LHCN-M2 (cell line): Measurements from ENCODE around the gene ARHGEF4. TPM values are rescaled to one million over a fixed set of nuclear protein-coding genes. Genes with fewer than 3 reads are reported as not detected.
"Not testable (repeated sequence)": the region's sequence is repeated elsewhere in the genome, so short reads cannot be mapped to it uniquely, and the experiment has no call there.

Experiments used
- DNase-seq: peaks from one replicate; pipeline ENCODE4 v3.0.0-alpha.2; 2012; ENCODE audit warnings: low read depth
- total RNA-seq: library from RNA; depleted of rRNA; stranded (reverse); fragments of >200 nt; gene quantifications from 2 replicates; pipeline ENCODE4 v1.2.3, GENCODE V29; 2014

The ARHGEF4 gene
- total RNA-seq, 1 experiment from 2014 or later: 0.23 TPM

- DNase-seq: no peak
Observed at GRCh38 chr2:131050896-131051295, 214.2 kb downstream of the ARHGEF4 start.

- no peak for DNase-seq
Observed at GRCh38 chr2:131052741-131053263, 216.1 kb downstream of the ARHGEF4 start.

GRCh38 chr2:131054488-131054887 is 217.8 kb downstream of the ARHGEF4 start:
- no peak for DNase-seq

GRCh38 chr2:131055169-131056065 is 218.7 kb downstream of the ARHGEF4 start:
- peak; percentile 43 for DNase-seq

- DNase-seq: no peak
Observed at GRCh38 chr2:131056204-131056931, 219.7 kb downstream of the ARHGEF4 start.

- DNase-seq: no peak
Observed at GRCh38 chr2:131056932-131057287, 220.2 kb downstream of the ARHGEF4 start.

GRCh38 chr2:131058214-131058843 is 221.6 kb downstream of the ARHGEF4 start:
- DNase-seq: no peak

- DNase-seq: no peak
Observed at GRCh38 chr2:131058920-131059319, 222.2 kb downstream of the ARHGEF4 start.

GRCh38 chr2:131063501-131064283 is 227.0 kb downstream of the ARHGEF4 start:
- no peak for DNase-seq

GRCh38 chr2:131064589-131065512 is 228.1 kb downstream of the ARHGEF4 start:
- no peak for DNase-seq

GRCh38 chr2:131067465-131068125 is 230.9 kb downstream of the ARHGEF4 start:
- DNase-seq: no peak

GRCh38 chr2:131068172-131068571 is 231.5 kb downstream of the ARHGEF4 start:
- not testable (repeated sequence) for DNase-seq

GRCh38 chr2:131075578-131075977 is 238.9 kb downstream of the ARHGEF4 start:
- not testable (repeated sequence) for DNase-seq

- DNase-seq: no peak
Observed at GRCh38 chr2:131076707-131077106, 240.0 kb downstream of the ARHGEF4 start.

- no peak for DNase-seq
Observed at GRCh38 chr2:131077182-131077846, 240.6 kb downstream of the ARHGEF4 start.

GRCh38 chr2:131077966-131078365 is 241.3 kb downstream of the ARHGEF4 start:
- no peak for DNase-seq

- DNase-seq: not testable (repeated sequence)
Observed at GRCh38 chr2:131079931-131080330, 243.2 kb downstream of the ARHGEF4 start.

- DNase-seq: no peak
Observed at GRCh38 chr2:131081190-131081589, 244.5 kb downstream of the ARHGEF4 start.

GRCh38 chr2:131085646-131086045 is 248.9 kb downstream of the ARHGEF4 start:
- DNase-seq: no peak
